SU-DHL-6 (cell line): ENCODE results near the gene KIF16B.

ENCODE experiments used
- H2AFZ ChIP-seq: fragments of 200-600 bp; sonication (generic); 2 replicates; pipeline ENCODE4 v1.6.1; 2014; ENCODE audit warnings: low read depth, mild to moderate bottlenecking, moderate library complexity, mixed read lengths, antibody characterized with exemption, low read length; ENCODE audit not compliant: severe bottlenecking
- H3F3A ChIP-seq: fragments of 200-600 bp; shearing (Covaris generic); 2 replicates; pipeline ENCODE4 v1.6.0; 2016; ENCODE audit warnings: antibody characterized with exemption, mild to moderate bottlenecking; ENCODE audit not compliant: insufficient read depth
- H3K27ac ChIP-seq: fragments of 200-600 bp; sonication (generic); 2 replicates; pipeline ENCODE4 v1.5.1; 2016; ENCODE audit warnings: low read depth, mild to moderate bottlenecking, low read length, moderate library complexity, mixed read lengths
- H3K27me3 ChIP-seq: fragments of 200-600 bp; sonication (generic), shearing (Covaris generic); 2 replicates; pipeline ENCODE4 v1.6.0; 2014; ENCODE audit warnings: mild to moderate bottlenecking, low read length
- H3K36me3 ChIP-seq: fragments of 200-600 bp; sonication (generic); 2 replicates; pipeline ENCODE4 v1.6.1; 2014; ENCODE audit warnings: mild to moderate bottlenecking, low read length, mixed read lengths
- H3K4me2 ChIP-seq: fragments of 300-600, 200-600 bp; shearing (Covaris generic), sonication (generic); 2 replicates; pipeline ENCODE4 v1.6.0; 2014; ENCODE audit warnings: low read length, low read depth, mild to moderate bottlenecking; ENCODE audit not compliant: poor library complexity, severe bottlenecking
- H3K4me3 ChIP-seq: fragments of 200-600 bp; sonication (generic); 2 replicates; pipeline ENCODE4 v1.5.1; 2014; ENCODE audit warnings: antibody characterized with exemption, low read length, mild to moderate bottlenecking, mixed read lengths; ENCODE audit not compliant: insufficient read depth, poor library complexity, severe bottlenecking
- H3K79me2 ChIP-seq: fragments of 200-600 bp; sonication (generic); 2 replicates; pipeline ENCODE4 v1.6.1; 2014; ENCODE audit warnings: mild to moderate bottlenecking, low read length, moderate library complexity; ENCODE audit not compliant: insufficient read depth
- H3K9ac ChIP-seq: fragments of 200-600 bp; sonication (generic); 2 replicates; pipeline ENCODE4 v1.7.0; 2014; ENCODE audit warnings: mild to moderate bottlenecking, low read length
- H3K9me2 ChIP-seq: fragments of 200-600 bp; sonication (generic); replicated peaks from 2 replicates; pipeline ENCODE4 v1.6.1; 2014; ENCODE audit warnings: low read length; ENCODE audit not compliant: insufficient read depth
- H3K9me3 ChIP-seq: fragments of 200-600 bp; sonication (generic); 2 replicates; pipeline ENCODE4 v1.6.1; 2014; ENCODE audit warnings: low read length, mixed read lengths; ENCODE audit not compliant: insufficient read depth
- H4K20me1 ChIP-seq: fragments of 200-600 bp; sonication (generic); 2 replicates; pipeline ENCODE4 v1.6.1; 2014; ENCODE audit warnings: low read depth, mild to moderate bottlenecking, antibody characterized with exemption, low read length, moderate library complexity, mixed read lengths
- EZH2phosphoT487 ChIP-seq: fragments of 200-600 bp; sonication (generic), shearing (Covaris generic); conservative IDR thresholded peaks from 2 replicates; pipeline ENCODE4 v1.6.1; 2018; ENCODE audit warnings: mild to moderate bottlenecking, antibody characterized with exemption, low read length, moderate library complexity, mixed read lengths
- TF ChIP-seq, protein P1 (sequence below): fragments of 200-600 bp; sonication (generic); IDR thresholded peaks from one replicate; pipeline ENCODE4 v1.5.1; 2017; ENCODE audit warnings: antibody characterized with exemption, mild to moderate bottlenecking, low read length, moderate library complexity; ENCODE audit not compliant: insufficient read depth, poor library complexity, severe bottlenecking

Gene KIF16B

DNA sequence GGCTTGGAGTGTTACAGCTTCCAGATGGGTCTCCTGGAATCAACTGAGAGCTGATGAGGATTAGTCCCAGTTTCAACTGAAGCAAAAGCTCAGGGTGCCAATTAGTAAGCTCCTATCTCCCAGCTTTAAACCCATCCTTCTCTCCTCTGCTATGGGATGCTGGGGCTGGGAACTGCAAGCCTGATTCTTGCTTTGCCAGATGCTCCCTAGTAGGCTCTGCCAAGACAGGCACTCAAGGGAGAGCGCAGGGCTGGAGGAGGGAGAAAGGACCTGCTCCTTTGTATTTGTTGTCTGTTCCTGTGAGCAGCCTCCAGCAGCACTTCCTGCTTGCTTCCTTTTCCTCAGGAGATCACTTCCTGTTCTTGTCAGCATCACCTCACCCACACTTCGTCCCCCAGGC lies 309.7 kb downstream of the KIF16B start:
- Histone ChIP-seq H3F3A (no peaks in the 10 kb centered on the region), H4K20me1 (no peaks in the 10 kb centered on the region), H3K27me3 (no peaks in the 10 kb centered on the region), H3K9ac (no peak overlapping the region), H3K9me3 (0 out of 2 replicates have a peak, but pooled peaks cover 7% of the 10 kb centered on the region), H3K4me2 (no peak overlapping the region), H3K79me2 (no peaks in the 10 kb centered on the region), H2AFZ (no peak overlapping the region), H3K4me3 (no peak overlapping the region), H3K9me2 (no peaks in the 10 kb centered on the region), H3K27ac (no peak overlapping the region), H3K36me3 (no peaks in the 10 kb centered on the region)
- TF ChIP-seq, protein P1, sequence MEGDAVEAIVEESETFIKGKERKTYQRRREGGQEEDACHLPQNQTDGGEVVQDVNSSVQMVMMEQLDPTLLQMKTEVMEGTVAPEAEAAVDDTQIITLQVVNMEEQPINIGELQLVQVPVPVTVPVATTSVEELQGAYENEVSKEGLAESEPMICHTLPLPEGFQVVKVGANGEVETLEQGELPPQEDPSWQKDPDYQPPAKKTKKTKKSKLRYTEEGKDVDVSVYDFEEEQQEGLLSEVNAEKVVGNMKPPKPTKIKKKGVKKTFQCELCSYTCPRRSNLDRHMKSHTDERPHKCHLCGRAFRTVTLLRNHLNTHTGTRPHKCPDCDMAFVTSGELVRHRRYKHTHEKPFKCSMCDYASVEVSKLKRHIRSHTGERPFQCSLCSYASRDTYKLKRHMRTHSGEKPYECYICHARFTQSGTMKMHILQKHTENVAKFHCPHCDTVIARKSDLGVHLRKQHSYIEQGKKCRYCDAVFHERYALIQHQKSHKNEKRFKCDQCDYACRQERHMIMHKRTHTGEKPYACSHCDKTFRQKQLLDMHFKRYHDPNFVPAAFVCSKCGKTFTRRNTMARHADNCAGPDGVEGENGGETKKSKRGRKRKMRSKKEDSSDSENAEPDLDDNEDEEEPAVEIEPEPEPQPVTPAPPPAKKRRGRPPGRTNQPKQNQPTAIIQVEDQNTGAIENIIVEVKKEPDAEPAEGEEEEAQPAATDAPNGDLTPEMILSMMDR, result no peak
- no peak for TF ChIP-seq EZH2phosphoT487

DNA sequence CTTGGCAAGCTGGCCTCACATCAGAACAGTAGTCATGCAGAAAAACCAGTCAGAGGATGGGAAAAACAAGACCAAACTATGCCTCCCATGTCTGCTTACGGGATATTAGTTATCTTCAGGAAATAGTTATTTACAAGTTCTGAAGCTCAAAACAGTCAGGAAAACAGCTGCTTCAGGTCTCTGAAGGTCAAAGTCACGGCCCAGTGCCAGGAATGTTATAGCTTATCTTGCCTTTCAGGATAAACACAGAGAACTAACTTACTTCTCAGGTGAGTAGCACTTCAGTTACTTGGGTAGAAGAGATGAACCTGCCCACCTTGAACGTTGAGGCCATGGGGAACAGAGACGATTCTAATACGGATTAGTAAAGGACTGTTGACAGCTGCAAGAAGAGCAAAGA lies 310.7 kb downstream of the KIF16B start:
- H2AFZ ChIP-seq, result no peak overlapping the region
- H3K27me3 ChIP-seq, result no peaks in the 10 kb centered on the region
- H4K20me1 ChIP-seq, result no peaks in the 10 kb centered on the region
- H3F3A ChIP-seq, result no peaks in the 10 kb centered on the region
- no peak overlapping the region for H3K27ac ChIP-seq
- TF ChIP-seq EZH2phosphoT487, result no peak
- TF ChIP-seq, protein P1, result no peak
- no peak overlapping the region for H3K4me3 ChIP-seq
- no peaks in the 10 kb centered on the region for H3K36me3 ChIP-seq
- 0 out of 2 replicates have a peak, but pooled peaks cover 7% of the 10 kb centered on the region for H3K9me3 ChIP-seq
- no peaks in the 10 kb centered on the region for H3K9me2 ChIP-seq
- H3K79me2 ChIP-seq, result no peaks in the 10 kb centered on the region
- H3K9ac ChIP-seq, result no peak overlapping the region
- no peak overlapping the region for H3K4me2 ChIP-seq

DNA sequence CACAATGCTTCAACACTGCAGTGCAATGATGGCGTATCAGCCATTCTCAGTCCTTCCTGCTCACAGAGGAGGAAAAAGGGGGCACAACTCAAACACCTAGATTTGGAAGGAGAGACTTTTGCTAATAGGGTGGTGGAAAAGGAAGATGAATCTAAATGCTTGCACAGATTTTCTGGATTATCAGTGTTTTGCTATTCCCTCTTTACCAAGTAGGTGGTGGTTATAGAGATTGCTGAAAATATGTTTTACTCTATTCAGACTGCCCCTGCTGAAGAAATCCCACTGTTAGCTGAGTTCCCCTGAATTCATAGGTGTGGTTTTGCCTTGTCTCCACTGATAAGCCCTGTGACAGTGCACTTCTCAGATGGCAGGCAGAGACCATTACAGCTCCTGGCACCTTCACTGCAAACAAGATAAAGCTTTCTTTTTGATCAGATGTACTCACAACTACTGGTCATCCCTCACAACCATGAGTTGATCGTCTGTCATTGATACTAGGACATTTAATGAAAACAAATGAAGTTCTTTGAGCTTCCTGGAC lies 311.4 kb downstream of the KIF16B start:
- Histone ChIP-seq H3K36me3 (no peaks in the 10 kb centered on the region), H4K20me1 (no peaks in the 10 kb centered on the region), H3K4me2 (no peak overlapping the region), H3K4me3 (no peak overlapping the region), H3K9me2 (no peaks in the 10 kb centered on the region), H3F3A (no peaks in the 10 kb centered on the region), H3K9ac (no peak overlapping the region), H3K9me3 (0 out of 2 replicates have a peak, but pooled peaks cover 7% of the 10 kb centered on the region), H2AFZ (no peak overlapping the region), H3K79me2 (no peaks in the 10 kb centered on the region), H3K27ac (no peak overlapping the region), H3K27me3 (no peaks in the 10 kb centered on the region)
- TF ChIP-seq, protein P1, result no peak
- no peak for TF ChIP-seq EZH2phosphoT487
